ENCODE results near the gene PCSK1. TPM values are rescaled to one million over a fixed set of nuclear protein-coding genes. Genes with fewer than 3 reads are reported as not detected.

Gene PCSK1
- total and polyA plus RNA-seq, 2 experiments from 2014 or later, result 0.08 to 0.90 TPM

- H3K27ac ChIP-seq, result no peak overlapping the region
- no peaks in the 10 kb centered on the region for H3K36me3 ChIP-seq (replicated peaks; ENCODE audit: insufficient read depth, low read depth)
- TF ChIP-seq EZH2 (IDR thresholded peaks at IDR 0.05; ENCODE audit: borderline replicate concordance) (no peak), CTCF (IDR thresholded peaks at IDR 0.05; ENCODE audit: poor library complexity) (no peak), EZH2phosphoT487 (IDR thresholded peaks at IDR 0.05; ENCODE audit: low read depth, severe bottlenecking, unreplicated experiment) (no peak)
- H4K20me1 ChIP-seq (ENCODE audit: insufficient read depth, poor library complexity, severe bottlenecking), result no peaks in the 10 kb centered on the region
- H3K79me2 ChIP-seq, result no peaks in the 10 kb centered on the region
- H2AFZ ChIP-seq, result no peak overlapping the region
- H3K27me3 ChIP-seq, result no peaks in the 10 kb centered on the region
- no peak for DNase-seq (ENCODE audit: low spot score)
- no peaks in the 10 kb centered on the region for H3K9me2 ChIP-seq (replicated peaks; ENCODE audit: insufficient read depth)
- no peak overlapping the region for H3K4me2 ChIP-seq
- 81% methylated on average over 2 of the region's 2 CpGs for WGBS (ENCODE audit: low lambda C conversion rate, missing lambda C conversion rate)
- H3K4me1 ChIP-seq (ENCODE audit: insufficient read depth), result no peaks in the 10 kb centered on the region
- no peak overlapping the region for H3K4me3 ChIP-seq
- no peaks in the 10 kb centered on the region for H3K9me3 ChIP-seq (ENCODE audit: low read depth)
Measured at GRCh38 chr5:96391921-96392320, 41.1 kb downstream of the PCSK1 start.

- 64% methylated on average over 3 of the region's 3 CpGs for WGBS (ENCODE audit: low lambda C conversion rate, missing lambda C conversion rate)
Measured at GRCh38 chr5:96388176-96388575, 44.9 kb downstream of the PCSK1 start.

GRCh38 chr5:96387616-96388015 lies 45.4 kb downstream of the PCSK1 start:
- no peak overlapping the region for H3K4me2 ChIP-seq
- H4K20me1 ChIP-seq (ENCODE audit: insufficient read depth, poor library complexity, severe bottlenecking), result no peaks in the 10 kb centered on the region
- DNase-seq (ENCODE audit: low spot score), result no peak
- TF ChIP-seq CTCF (IDR thresholded peaks at IDR 0.05; ENCODE audit: poor library complexity), result no peak
- TF ChIP-seq EZH2phosphoT487 (IDR thresholded peaks at IDR 0.05; ENCODE audit: low read depth, severe bottlenecking, unreplicated experiment), result no peak
- no peak for TF ChIP-seq EZH2 (IDR thresholded peaks at IDR 0.05; ENCODE audit: borderline replicate concordance)
- H3K9me3 ChIP-seq (ENCODE audit: low read depth), result no peaks in the 10 kb centered on the region
- no peaks in the 10 kb centered on the region for H3K36me3 ChIP-seq (replicated peaks; ENCODE audit: insufficient read depth, low read depth)
- no peak overlapping the region for H2AFZ ChIP-seq
- no peak overlapping the region for H3K4me3 ChIP-seq
- H3K9me2 ChIP-seq (replicated peaks; ENCODE audit: insufficient read depth), result no peaks in the 10 kb centered on the region
- WGBS (ENCODE audit: low lambda C conversion rate, missing lambda C conversion rate), result 67% methylated on average over 2 of the region's 2 CpGs
- no peaks in the 10 kb centered on the region for H3K27me3 ChIP-seq
- no peak overlapping the region for H3K27ac ChIP-seq
- H3K4me1 ChIP-seq (ENCODE audit: insufficient read depth), result no peaks in the 10 kb centered on the region
- no peaks in the 10 kb centered on the region for H3K79me2 ChIP-seq

More at GRCh38 chr5:96388176-96388575, 44.9 kb downstream of the PCSK1 start:
- H3K9me3 ChIP-seq (ENCODE audit: low read depth), result no peaks in the 10 kb centered on the region
- no peak for TF ChIP-seq EZH2phosphoT487 (IDR thresholded peaks at IDR 0.05; ENCODE audit: low read depth, severe bottlenecking, unreplicated experiment)
- TF ChIP-seq EZH2 (IDR thresholded peaks at IDR 0.05; ENCODE audit: borderline replicate concordance), result no peak
- no peak for TF ChIP-seq CTCF (IDR thresholded peaks at IDR 0.05; ENCODE audit: poor library complexity)
- H3K4me1 ChIP-seq (ENCODE audit: insufficient read depth), result no peaks in the 10 kb centered on the region
- no peaks in the 10 kb centered on the region for H3K9me2 ChIP-seq (replicated peaks; ENCODE audit: insufficient read depth)
- no peak overlapping the region for H2AFZ ChIP-seq
- no peak overlapping the region for H3K27ac ChIP-seq
- H3K4me2 ChIP-seq, result no peak overlapping the region
- H3K79me2 ChIP-seq, result no peaks in the 10 kb centered on the region
- no peak overlapping the region for H3K4me3 ChIP-seq
- no peaks in the 10 kb centered on the region for H3K36me3 ChIP-seq (replicated peaks; ENCODE audit: insufficient read depth, low read depth)
- peak; percentile 22 for DNase-seq (ENCODE audit: low spot score)
- H4K20me1 ChIP-seq (ENCODE audit: insufficient read depth, poor library complexity, severe bottlenecking), result no peaks in the 10 kb centered on the region
- H3K27me3 ChIP-seq, result no peaks in the 10 kb centered on the region

GRCh38 chr5:96385538-96385937 lies 47.5 kb downstream of the PCSK1 start:
- no peaks in the 10 kb centered on the region for H3K27me3 ChIP-seq
- H3K79me2 ChIP-seq, result no peaks in the 10 kb centered on the region
- no peaks in the 10 kb centered on the region for H4K20me1 ChIP-seq (ENCODE audit: insufficient read depth, poor library complexity, severe bottlenecking)
- 58% methylated on average over 1 of the region's 1 CpG for whole genome bisulfite sequencing (ENCODE audit: low lambda C conversion rate, missing lambda C conversion rate)
- no peak for TF ChIP-seq EZH2phosphoT487 (IDR thresholded peaks at IDR 0.05; ENCODE audit: low read depth, severe bottlenecking, unreplicated experiment)
- no peak for DNase-seq (ENCODE audit: low spot score)
- H2AFZ ChIP-seq, result no peak overlapping the region
- H3K4me3 ChIP-seq, result no peak overlapping the region
- H3K9me3 ChIP-seq (ENCODE audit: low read depth), result no peaks in the 10 kb centered on the region
- no peaks in the 10 kb centered on the region for H3K36me3 ChIP-seq (replicated peaks; ENCODE audit: insufficient read depth, low read depth)
- H3K9me2 ChIP-seq (replicated peaks; ENCODE audit: insufficient read depth), result no peaks in the 10 kb centered on the region
- H3K4me2 ChIP-seq, result no peak overlapping the region
- H3K27ac ChIP-seq, result no peak overlapping the region
- H3K4me1 ChIP-seq (ENCODE audit: insufficient read depth), result no peaks in the 10 kb centered on the region
